Stimulated activated CD4-positive, alpha-beta T cell treated with anti-CD3 and anti-CD28 coated beads, TNF-alpha, amount 100 ng/mL, for 48 hours (primary cell): ENCODE data around the gene CDC14A.
"Not testable (repeated sequence)": the region's sequence is repeated elsewhere in the genome, so short reads cannot be mapped to it uniquely, and the experiment has no call there.

Experiments used
- DNase-seq, 3 donors: peaks; one replicate each; pipeline ENCODE4 v3.0.0-alpha.2; 2020; ENCODE audit warnings: low read depth in 3 of 3

The CDC14A gene

DNA sequence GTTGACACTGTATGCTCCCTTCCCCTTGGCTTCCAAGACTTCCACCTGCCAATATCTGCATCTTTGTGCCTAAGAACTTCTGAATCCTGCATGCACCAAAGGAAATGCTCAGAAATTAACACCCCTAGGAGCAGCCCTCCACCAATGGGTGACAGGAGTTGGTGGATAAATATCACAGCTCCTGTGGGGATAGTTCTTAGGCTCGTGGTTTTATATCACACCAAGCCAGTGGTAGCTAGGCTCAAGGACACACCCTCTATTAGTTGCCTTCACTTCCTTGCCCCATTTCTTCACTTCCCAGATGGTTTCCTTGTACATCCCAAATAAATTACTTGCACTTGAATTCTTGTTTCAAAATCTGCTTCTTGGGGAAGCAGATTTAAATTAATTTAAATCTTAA is 16.9 kb upstream of the CDC14A start:
- no peak for DNase-seq

DNA sequence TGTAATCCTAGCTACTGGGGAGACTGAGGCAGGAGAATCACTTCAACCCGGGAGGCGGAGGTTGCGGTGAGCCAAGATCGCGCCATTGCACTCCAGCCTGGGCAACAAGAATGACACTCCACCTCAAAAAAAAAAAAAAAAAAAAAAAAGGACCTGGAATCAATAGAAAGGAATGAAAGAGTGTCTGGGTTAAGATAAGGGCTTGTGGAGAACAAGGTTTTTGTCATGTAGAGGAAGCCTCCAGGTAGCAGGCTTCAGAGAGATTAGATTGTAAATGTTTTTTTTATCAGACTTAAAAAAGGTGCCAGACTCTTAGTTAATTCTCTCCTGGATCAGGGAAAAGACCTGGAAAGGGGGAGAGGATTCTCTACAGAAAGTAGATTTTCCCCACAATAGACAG is 14.4 kb upstream of the CDC14A start:
- not testable (repeated sequence) for DNase-seq

DNA sequence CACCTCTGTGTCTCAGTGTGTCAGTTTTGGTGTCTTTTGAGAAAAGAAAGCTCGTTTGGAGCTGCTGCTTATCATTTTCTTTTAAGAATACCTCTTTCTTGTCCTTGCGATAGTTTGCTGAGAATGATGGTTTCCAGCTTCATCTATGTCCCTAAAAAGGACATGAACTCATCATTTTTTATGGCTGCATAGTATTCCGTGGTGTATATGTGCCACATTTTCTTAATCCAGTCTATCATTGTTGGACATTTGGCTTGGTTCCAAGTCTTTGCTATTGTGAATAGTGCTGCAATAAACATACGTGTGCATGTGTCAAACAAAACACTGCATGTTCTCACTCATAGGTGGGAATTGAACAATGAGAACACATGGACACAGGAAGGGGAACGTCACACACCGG is 12.6 kb upstream of the CDC14A start:
- DNase-seq = not testable (repeated sequence)

DNA sequence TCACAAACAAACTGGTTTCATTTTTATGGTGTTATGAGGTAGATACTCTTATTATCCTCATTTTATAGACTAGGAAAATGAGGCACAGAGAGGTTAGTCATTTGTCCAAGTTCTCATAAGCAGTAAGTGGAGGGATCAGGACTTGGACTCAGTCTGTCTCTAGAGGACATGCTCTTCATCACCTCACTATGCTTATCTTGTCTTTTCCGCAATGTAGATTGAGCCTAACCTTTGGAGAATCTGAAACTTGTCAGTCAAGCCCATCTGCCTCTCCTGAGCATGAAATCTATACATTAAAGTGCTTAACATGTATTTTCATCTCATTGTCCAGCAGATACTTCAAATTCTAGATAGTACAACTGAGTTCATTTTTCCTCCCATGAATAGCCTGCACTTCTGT is 11.8 kb upstream of the CDC14A start:
- DNase-seq = no peak

DNA sequence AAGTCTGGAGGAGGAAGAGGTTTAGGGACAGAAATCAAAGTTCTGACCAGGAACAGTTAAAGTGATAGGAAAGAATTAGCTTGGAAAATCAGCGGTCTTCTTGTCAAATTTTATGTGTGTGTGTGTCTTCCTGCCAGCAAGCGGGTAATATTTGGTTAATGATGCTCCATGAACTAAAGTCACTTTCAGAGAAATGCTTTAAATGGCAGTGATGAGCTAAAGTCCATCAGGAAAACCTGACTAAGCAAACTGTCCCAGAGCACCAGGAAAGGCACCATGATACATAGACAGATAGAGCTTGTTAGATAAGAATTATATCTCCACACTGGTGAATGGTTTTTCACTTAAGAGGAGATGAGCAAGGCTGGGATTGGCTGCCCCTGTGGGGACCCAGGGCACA is 10.0 kb upstream of the CDC14A start:
- no peak for DNase-seq

DNA sequence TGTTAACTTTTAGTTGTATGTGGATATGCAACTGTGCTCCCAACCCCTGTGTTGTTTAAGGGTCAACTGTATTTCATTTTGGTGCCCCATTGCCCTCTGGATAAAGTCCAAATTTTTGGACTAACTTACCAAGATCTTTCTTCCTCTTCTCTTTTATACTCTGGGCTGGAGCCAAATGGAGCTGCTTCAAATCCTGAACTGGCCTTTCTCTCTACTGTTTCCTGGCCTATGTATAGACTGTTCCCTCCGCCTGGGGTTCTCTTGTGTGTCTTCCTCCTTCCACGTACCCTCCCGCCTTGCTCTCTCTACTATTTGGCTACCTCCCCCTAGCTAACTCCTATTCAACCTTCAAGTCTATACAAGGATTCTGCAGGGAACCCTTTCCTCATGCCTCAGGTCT is 8.4 kb upstream of the CDC14A start:
- no peak for DNase-seq

DNA sequence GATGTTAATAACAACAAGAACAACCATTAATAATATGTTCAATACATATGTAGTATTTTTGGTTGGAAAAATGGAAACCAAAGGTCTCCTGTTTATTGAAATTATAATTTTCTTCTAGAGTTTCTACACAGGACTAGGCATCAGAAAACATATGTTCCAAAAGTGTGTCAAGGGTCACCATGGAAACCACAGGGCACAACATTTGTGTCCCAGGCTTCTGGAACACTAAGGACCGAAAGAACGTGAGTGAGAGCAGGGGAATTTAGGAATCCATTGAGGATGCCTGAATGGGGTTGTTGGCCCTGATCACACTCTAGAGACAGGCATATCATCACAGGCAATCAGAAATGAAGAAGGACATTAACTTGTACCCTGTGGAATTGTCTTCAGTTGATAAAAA is 7.5 kb upstream of the CDC14A start:
- no peak for DNase-seq

DNA sequence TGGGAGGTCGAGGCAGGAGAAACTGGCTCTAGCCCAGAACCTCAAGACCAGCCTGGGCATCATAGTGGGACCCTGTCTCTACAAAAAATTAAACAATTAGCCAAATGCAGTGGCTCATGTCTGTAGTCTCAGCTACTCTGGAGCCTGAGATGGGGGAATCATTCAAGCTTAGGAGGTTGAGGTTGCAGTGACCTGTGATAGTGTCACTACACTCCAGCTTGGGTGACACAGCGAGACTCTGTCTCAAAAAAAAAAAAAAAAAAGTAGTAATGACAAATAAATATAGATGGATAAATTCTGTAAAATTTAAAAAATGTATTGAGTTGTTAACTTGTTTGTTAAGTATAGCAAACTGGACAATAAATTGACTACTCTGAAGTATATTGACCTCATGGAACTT is 5.9 kb upstream of the CDC14A start:
- DNase-seq = no peak

DNA sequence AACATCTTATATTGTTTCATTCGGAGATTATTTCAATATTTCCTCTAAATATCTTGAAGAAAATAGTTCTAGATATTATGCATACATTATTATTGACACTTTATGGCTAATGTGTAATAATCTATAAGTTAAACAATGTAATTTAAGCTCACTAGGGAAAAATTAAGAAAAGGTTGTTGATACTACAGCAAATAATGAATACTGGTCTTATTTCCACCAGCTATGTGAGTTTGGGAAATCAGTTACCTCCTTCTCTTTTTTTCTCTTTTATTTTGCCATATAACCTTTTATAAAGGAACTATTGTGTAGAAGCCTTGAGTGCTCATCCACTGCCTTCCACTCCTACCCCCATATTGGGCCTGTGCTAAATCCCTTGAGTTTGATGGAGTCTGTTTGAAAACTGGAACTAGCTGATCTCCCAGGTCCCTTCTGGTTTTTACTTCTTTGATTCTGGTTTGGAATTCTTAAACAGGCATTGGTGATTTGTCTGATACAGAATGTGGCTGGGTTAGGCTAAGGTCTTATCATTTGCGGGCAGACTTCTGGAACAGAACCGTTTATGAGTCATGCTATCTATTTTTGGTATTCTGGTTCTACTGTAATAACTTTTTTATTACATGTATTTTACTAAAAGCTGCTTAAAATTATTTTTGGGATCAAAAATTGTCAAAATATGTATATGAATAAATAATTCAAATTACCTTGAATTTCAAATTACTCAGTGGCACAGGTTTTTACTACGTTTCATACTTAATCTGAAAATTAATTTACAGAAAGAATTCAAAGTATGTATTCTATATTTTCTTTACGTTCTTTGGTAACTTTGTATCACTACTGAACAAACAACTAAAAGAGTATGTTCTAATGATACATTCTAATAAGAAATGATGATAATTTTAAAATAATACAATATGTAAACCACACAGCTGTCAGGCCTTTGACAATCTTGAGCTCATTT is 5.0 kb upstream of the CDC14A start:
- DNase-seq = no peak

DNA sequence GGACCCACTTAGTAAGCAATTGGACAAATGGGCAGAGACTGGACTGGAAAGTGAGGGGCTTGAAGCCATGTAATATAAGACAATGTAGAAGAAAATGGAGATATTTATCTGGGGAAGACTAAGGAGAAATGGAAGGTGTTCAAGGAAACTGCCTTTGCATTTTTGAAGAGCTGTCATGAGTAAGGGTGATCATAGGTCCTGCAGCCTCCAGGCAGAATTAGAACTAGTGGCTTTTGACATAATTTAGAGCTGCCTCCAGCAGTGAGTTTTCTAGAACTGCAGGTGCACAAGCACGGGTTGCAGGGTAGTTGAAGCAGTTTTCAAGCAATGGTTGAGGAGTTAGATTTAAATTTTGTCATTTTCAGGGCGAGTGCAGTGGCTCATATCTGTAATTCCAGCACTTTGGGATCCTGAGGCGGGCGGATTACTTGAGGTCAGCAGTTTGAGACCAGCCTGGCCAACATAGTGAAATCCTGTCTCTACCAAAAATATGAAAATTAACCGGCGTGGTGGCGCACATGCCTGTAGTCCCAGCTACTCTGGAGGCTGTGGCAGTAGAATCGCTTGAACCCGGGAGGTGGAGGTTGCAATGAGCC is 3.7 kb upstream of the CDC14A start:
- DNase-seq = no peak

DNA sequence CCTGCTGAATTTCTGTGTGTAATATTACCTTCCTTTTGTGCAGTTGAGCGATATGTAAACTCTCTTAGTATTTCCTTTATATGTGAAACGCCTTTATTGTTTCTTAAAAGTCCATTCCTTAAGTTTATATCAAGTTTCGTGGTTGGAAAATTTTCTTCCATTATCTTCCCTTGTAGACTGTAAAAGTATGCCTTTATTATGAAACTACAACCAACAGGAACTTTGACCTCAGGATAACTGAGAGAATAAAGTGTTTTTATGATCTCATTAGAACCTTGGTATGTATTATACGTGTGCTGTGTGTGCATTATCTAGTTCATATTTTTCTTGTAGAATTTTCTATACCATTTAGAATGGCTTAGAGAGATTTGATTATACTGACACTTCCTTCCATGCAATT is 3.1 kb upstream of the CDC14A start:
- no peak for DNase-seq

DNA sequence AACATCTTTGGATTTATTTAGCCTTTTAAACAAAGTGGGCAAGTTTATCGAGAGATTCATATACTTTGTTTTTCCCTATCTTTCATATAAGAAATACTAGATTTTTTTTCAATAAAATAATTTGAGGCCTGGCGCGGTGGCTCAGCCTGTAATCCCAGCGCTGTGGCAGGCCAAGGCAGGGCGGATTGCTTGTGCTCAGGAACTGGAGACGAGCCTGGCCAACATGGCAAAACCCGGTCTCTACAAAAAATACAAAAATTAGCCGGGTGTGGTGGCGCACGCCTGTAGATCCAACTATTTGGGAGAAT is 1.6 kb upstream of the CDC14A start:
- DNase-seq = no peak

DNA sequence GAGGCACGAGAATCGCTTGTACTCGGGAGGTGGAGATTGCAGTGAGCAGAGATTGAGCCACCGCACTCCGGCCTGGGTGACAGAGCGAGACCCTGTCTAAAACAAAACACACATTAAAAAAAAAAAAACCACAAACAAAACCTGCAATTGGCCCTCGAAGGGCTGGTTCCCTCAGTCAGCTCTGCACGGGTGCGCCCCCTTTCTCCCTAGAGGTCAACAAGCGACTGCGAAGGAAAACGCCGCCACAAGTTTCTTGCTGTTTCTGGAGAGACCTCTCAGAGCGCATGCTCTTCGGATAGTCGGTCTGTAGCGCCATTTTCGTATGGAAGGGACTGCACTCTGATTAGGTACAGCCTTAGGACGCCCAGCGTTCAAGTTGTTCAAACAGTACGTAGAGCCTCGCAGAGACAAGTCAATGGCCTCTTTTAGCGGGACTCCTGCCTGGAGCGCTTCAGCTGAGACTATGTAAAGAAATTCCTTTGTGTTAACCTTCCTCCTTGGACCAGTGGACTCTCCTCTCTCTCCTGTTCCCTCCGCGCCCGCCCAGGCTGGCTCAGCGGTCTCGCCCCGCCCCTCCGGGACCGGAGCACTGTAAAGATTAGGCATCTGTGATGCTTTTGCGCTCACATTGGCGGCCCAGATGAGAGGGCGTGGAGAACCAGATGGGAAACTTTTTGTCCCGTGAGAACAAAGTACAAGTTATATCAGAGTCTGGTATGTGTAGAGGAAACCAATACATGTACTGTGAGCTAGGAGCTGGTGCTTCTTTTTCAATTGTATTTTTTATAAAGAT is 1.0 kb upstream of the CDC14A start:
- DNase-seq = peak; percentile 77 to 82 (median 79)

DNA sequence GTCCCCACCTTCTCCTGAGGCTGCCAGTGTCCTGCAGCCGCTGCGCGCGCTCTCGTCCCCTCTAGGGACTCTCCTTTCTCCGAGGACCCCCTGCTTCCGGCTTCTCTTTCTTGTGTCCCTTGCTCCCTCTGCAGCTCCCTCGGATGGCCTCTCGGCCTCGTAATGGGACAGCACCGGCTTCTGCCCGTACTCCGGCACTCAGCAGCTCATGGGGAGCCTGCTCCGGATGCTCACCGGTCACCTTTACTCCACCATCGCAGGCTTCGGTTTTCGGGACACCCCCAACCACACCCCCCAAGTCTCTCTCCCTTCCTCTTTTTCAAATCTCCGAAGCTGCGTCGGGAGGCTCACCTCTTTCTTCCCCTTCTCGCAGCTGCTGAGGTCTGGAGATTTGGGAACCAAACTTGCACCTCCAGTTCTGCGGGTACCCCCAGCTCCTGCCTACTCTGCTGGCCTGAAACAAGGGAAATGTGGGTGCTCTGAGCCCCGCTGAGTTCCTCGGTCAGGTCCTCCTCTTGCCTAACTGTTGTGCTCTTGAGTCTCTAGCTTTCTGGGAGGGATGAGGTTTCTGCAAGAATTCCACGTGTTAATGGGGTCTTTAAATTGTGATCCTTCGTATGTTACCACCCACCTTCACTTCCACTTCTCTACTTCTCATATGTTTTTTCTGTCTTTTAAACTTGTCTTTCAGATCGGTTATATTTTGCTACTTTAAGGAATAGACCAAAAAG is 930 bp downstream of the CDC14A start:
- peak in 1 of 3 donors; percentile 26 for DNase-seq

DNA sequence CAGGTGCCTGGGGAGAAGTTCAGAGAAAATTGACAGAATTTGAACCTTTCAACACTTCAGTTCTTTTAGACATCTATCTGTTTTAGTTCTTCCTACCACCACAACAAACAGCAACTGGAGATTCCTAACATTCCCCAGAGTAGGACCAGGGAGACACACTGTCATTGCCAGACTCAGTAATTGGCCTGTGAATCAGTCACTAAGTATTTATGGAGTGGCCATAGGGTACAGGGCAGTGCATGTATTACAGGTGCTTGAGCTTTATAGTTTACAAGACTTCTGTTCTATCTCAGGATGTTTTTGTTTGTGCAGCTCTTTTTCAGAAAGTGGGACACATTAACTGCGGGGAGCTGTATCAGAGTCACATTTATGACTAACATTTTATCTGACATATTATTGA is 1.7 kb downstream of the CDC14A start:
- DNase-seq = no peak

DNA sequence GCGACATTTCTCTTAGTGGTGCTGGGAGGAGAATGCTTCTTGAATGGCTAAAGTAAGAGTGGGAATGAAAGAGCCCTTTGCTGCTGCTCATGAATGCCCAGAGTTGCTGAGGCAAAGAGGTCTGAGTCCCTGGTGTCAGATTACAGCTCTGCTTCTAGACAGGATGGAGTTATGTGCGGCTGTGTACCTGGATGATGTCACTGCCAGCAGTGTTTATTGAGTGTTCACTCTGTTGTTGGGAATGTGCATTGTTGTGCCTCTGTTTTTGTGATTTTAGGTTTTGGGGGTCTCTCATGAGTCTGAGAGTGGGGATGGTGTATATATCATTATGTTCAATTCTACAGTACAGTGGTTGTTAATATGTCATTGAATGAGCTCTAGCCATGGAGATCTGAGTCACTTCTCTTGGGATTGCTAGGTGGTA is 2.7 kb downstream of the CDC14A start:
- no peak for DNase-seq

DNA sequence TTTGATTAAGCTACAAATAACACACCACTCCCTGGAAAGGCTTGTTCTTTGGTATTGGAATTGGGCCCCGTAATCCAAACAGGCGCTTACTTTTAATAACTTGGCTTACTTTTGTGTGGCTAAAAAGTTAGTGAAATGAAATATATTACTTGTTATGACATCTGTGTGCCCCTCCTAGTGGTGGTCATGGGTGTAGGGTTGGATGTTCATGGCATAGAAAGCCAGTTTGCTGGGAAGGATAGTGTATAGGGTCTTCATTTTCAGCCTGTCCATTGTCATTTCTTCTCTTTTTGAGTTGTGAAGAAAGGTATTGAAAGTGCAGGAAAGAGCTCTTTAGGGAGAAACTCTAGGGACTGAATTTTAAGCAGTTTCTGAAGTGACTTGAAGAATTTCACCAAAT is 5.9 kb downstream of the CDC14A start:
- DNase-seq = no peak

DNA sequence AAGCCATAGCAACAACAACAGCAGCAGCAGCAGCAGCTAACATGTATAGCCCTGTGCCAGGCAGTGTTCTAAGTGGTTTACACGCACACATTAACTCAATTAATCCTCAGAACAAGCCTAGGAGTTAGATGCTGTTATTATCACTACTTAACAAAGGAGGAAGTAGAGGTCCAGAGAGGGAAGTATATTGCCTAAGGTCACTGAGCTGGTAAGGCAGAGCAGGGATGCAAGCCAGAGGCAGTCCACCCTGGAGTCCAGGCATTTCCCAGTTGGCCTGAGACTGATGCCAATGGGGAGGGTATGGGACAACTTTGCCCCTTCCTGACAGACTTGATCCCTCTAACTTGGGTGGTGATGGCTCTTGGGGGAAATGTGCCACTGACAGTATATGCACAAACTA is 6.8 kb downstream of the CDC14A start:
- DNase-seq = no peak

DNA sequence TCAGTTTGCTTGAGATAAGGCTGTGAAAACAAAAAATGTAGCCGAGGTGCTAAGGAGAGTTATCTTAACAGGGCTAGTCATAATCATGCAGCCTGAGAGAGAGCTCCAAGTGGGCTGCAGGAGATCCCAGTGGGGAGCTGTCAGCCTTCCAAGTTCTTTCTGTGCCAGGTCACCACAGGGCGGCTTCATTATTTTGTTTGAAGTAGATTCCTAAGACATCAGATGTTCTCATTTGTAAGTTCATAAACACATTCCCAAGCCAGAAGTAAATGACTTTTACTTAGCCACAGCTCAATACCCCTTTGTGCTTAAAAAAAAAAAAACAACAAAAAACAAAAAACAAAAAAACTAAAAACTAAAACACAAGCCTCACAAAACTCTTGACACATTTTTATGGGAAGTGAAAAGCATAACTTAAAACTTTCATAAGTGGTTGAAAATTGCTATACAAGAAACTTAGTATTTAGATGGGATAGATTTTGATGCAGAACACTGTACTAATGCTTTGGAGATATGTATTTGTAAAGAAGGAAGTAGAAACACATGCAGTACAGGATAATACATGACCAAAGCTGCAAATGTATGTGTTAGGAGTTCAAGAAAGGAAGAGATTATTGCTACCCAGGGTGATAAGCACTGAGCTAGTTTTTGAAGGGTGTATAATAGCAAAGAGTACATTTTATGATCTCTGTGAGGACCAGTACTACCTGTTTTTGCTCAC is 8.6 kb downstream of the CDC14A start:
- no peak for DNase-seq

DNA sequence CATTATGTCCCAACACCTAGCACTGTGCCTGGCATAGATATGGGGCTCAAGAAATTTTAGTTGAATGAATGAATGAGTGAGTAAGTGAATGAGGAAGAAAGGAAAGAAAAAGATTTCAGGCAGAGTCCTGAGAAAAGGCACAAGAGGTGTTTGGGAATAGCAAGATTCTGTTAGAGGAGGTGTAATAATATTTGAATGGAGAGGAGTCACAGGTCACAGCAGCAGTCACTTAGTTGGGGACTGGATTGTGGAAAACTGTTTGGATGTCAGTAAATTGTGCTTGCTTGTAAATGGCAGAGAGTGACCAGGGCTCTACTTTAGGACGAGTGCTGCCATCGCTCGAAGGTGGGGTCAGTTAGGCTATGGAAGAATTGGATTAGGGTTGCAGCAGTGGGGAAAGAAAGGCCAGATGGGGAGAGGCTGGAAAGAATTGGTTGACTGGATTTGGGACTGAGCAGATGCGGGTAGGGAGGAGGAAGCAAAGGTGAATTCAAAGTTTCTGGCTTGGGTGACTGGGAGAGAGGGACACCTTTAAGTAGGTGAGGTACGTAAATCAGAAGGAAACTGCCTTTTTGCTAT is 9.3 kb downstream of the CDC14A start:
- DNase-seq = no peak
